Measurements from ENCODE around the gene RGS1. TPM values are rescaled to one million over a fixed set of nuclear protein-coding genes. Genes with fewer than 3 reads are reported as not detected.

RGS1 gene
- polyA plus RNA-seq, 3 donors: 2.4 to 17.7 (median 15.7) TPM

GRCh38 chr1:192534666-192535065 lies 40.9 kb upstream of the RGS1 start:
- Histone ChIP-seq H3K27ac (ENCODE audit: low read depth in 1 of 2, low read length in 2 of 2) (no peak overlapping the region), H3K4me3 (replicated peaks in 1 of 3; ENCODE audit: low read depth in 2 of 3, low read length in 3 of 3) (no peak overlapping the region), H3K79me2 (ENCODE audit: insufficient read depth, low read length) (no peaks in the 10 kb centered on the region), H3K27me3 (ENCODE audit: control insufficient read depth in 2 of 2, insufficient read depth in 2 of 2, low read length in 2 of 2) (no peaks in the 10 kb centered on the region), H3K36me3 (replicated peaks in 1 of 2; ENCODE audit: control insufficient read depth in 1 of 2, insufficient read depth in 2 of 2, low read length in 2 of 2) (no peaks in the 10 kb centered on the region), H3K4me1 (ENCODE audit: control insufficient read depth in 1 of 2, insufficient read depth in 2 of 2, low read length in 2 of 2) (no peaks in the 10 kb centered on the region), H3K9me3 (replicated peaks in 1 of 2; ENCODE audit: control insufficient read depth in 1 of 2, insufficient read depth in 1 of 2, low read length in 2 of 2) (no peaks in the 10 kb centered on the region), H4K20me1 (ENCODE audit: insufficient read depth, low read length) (no peaks in the 10 kb centered on the region), H3K4me2 (replicated peaks; ENCODE audit: extremely low read depth, low read length, poor library complexity, severe bottlenecking) (no peak overlapping the region), H2AFZ (ENCODE audit: insufficient read depth, low read depth, low read length, poor library complexity, severe bottlenecking) (no peak overlapping the region), H3K9ac (ENCODE audit: insufficient read depth, low read length, poor library complexity, severe bottlenecking) (no peak overlapping the region)
- H3K4me1 Mint-ChIP-seq: peaks cover 15% of the 10 kb centered on the region
- H3K36me3 Mint-ChIP-seq: no peaks in the 10 kb centered on the region
- no peak overlapping the region for H3K27ac Mint-ChIP-seq
- H3K9me3 Mint-ChIP-seq: peaks cover 0 to 13% (median 4%) of the 10 kb centered on the region in 7 donors
- no peak for DNase-seq
- no peak for TF ChIP-seq CTCF (IDR thresholded peaks at IDR 0.05)
- intact Hi-C loops (cut with micrococcal nuclease): no loop called here
- H3K4me3 Mint-ChIP-seq: no peak overlapping the region
- no peaks in the 10 kb centered on the region for H3K27me3 Mint-ChIP-seq (ENCODE audit: low read depth in 3 of 3)
- WGBS (ENCODE audit: insufficient coverage): 100% methylated on average over 1 of the region's 2 CpGs

GRCh38 chr1:192535916-192536664 lies 39.5 kb upstream of the RGS1 start:
- H3K36me3 ChIP-seq (replicated peaks in 1 of 2; ENCODE audit: control insufficient read depth in 1 of 2, insufficient read depth in 2 of 2, low read length in 2 of 2): no peaks in the 10 kb centered on the region
- no peak overlapping the region for H3K4me3 Mint-ChIP-seq
- no peak overlapping the region for H3K27ac Mint-ChIP-seq
- TF ChIP-seq CTCF (IDR thresholded peaks at IDR 0.05): no peak
- no peaks in the 10 kb centered on the region for H3K4me1 ChIP-seq (ENCODE audit: control insufficient read depth in 1 of 2, insufficient read depth in 2 of 2, low read length in 2 of 2)
- no peaks in the 10 kb centered on the region for H4K20me1 ChIP-seq (ENCODE audit: insufficient read depth, low read length)
- no peak overlapping the region for H3K4me3 ChIP-seq (replicated peaks in 1 of 3; ENCODE audit: low read depth in 2 of 3, low read length in 3 of 3)
- intact Hi-C loops (cut with micrococcal nuclease): no loop called here
- no peaks in the 10 kb centered on the region for H3K27me3 ChIP-seq (ENCODE audit: control insufficient read depth in 2 of 2, insufficient read depth in 2 of 2, low read length in 2 of 2)
- H3K9me3 Mint-ChIP-seq: peaks cover 0 to 13% (median 4%) of the 10 kb centered on the region in 7 donors
- H3K4me1 Mint-ChIP-seq: peaks cover 8% of the 10 kb centered on the region
- DNase-seq: no peak
- no peak overlapping the region for H3K4me2 ChIP-seq (replicated peaks; ENCODE audit: extremely low read depth, low read length, poor library complexity, severe bottlenecking)
- no peak overlapping the region for H2AFZ ChIP-seq (ENCODE audit: insufficient read depth, low read depth, low read length, poor library complexity, severe bottlenecking)
- WGBS (ENCODE audit: insufficient coverage): no CpG with 5 or more reads among the region's 3 CpGs
- H3K9me3 ChIP-seq (replicated peaks in 1 of 2; ENCODE audit: control insufficient read depth in 1 of 2, insufficient read depth in 1 of 2, low read length in 2 of 2): no peaks in the 10 kb centered on the region
- H3K27ac ChIP-seq (ENCODE audit: low read depth in 1 of 2, low read length in 2 of 2): no peak overlapping the region
- no peaks in the 10 kb centered on the region for H3K27me3 Mint-ChIP-seq (ENCODE audit: low read depth in 3 of 3)
- H3K36me3 Mint-ChIP-seq: no peaks in the 10 kb centered on the region
- H3K9ac ChIP-seq (ENCODE audit: insufficient read depth, low read length, poor library complexity, severe bottlenecking): no peak overlapping the region
- no peaks in the 10 kb centered on the region for H3K79me2 ChIP-seq (ENCODE audit: insufficient read depth, low read length)

All from CD14-positive monocyte (primary cell).